Measurements from ENCODE around the gene CLDND2.

CLDND2 gene

DNA sequence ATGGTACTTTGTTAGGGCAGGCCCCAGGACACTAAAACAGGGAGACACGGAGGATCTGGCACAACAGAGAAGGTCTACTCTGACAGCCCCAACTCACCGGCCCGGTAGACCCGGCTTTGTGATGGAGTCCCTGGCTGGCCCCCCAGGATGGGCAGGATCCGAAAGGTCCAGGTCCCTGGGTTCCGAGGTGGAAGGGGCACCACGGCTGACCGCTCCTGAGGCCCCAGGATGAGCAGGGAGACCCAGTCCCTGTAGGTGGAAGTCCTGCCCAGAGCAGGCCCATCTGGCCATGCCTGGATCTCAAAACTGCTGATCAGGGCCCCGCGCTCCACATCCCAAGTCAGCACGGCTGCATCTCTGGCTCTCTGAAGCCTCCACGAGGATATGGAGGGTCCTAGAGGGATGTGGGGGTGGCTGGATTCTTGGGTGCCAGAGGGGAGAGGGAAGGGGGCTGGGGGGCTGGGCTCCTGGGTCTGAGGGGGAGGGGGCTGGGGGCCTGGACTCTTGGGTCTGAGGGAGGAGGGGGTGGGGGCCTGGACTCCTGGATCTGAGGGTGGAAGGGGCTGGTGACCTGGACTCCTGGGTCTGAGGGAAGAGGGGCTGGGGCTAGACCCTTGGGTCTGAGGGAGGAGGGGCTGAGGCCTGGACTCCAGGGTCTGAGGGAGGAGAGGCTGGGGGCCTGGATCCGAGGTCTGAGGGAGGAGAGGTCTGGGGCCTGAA is 31.5 kb downstream of the CLDND2 start:
- no peak for DNase-seq (ENCODE audit: extremely low read depth in 1 of 2, low read depth in 1 of 2)

DNA sequence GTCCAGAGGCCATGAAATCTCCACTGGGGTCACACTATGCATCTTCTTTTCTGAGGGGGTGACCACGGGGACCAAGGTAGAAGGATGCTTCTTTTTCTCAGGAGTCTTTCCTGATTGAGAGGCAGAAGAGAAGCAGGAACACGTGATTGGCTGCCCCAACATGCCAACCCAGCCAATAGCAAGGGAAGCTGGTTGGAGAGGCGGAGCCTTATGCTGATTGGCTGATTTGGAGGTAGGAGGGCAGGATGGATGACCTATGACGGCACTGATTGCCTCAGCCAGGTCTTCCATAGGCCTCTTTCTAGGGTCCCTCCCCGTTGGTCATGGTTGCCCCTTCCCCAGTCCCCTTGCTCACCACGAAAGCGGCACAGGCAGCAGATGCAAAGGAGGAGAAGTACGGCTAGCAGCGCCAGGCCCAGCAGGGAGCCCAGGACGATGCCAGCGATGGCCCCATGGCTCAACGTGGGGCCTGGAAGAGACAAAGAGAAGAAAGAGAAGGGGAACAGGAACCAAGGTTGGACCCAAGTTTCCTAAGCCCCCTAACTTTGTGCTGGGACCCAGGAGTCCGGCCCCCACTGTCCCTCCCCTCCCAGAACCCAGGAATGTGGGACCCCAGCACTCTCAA is 34.9 kb downstream of the CLDND2 start:
- DNase-seq (ENCODE audit: extremely low read depth in 1 of 2, low read depth in 1 of 2) = no peak

DNA sequence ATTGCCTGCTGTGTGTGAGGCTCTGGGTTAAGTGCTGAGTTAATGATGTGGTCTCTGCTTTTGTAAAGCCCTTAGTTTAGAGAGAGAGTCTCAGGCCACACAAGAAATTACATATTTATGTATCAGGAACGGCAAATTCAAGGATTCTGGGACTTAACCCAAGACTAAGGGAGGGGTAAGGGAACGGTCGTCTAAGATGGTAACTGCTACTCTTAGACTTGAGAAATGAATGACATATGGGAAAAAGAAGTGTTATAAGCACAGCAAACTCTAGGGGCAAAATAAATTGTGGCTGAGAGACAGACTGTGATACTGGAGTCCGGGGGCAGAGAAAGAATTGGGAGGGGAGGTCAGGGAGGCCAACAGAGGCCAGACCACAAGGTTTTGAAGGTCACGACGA is 37.1 kb downstream of the CLDND2 start:
- no peak for DNase-seq (ENCODE audit: extremely low read depth in 1 of 2, low read depth in 1 of 2)

DNA sequence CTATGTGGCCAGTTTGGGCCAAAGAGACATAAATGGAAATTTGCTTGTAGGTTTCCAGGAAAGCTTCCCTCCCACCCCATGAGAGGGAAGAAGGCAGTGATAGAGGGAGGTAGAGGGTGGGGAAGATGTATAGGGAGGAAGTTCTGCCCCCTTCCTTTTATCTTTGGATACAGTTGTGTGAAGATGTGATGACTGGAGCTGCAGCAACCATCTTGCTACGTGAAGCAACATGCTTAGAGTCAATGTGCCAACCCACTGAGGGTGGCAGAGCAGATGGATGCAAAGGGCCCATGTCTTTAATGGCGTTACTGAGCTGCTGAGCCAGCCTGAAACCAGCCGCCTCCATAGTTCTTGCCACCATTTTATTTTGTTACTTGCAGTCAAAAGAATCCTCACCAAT is 37.6 kb downstream of the CLDND2 start:
- no peak for DNase-seq (ENCODE audit: extremely low read depth in 1 of 2, low read depth in 1 of 2)

DNA sequence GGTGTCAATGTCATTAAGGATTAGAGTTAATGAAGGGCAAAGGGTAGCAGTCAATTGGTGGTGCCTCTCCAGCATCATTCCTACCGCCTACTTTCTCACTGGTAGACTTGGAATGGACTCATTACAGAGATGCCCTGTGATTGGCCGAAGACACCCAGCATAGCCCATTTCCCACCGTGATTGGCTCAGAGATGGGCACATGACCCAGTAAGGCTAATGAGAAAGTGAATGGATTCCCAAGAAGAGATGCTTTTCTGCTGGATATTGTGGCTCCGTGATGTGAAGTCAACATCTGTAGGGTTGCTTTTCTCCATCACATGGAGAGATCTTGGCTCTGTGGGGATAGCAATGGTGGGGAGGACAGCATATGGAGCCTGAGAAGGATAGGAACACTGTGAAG is 38.4 kb downstream of the CLDND2 start:
- no peak for DNase-seq (ENCODE audit: extremely low read depth in 1 of 2, low read depth in 1 of 2)

DNA sequence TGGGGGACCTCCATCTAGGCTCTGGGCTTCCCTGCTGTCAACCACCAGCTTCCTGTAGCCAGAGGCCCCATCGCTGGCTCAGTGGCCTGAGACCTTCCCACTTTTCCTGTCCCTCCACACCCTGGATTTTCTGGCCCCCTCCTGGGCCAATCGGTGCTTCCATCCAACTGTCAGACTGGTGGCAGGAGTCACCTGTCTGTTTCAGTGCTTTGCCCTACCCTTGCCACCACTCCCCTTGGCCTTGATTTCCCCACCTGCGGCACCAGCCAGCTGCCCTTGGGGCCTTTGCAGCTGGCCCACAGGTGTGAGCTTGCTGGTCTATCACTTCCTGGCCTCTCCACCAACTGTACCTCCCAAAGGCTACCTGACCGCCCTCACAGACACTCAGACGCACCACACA is 39.4 kb downstream of the CLDND2 start:
- DNase-seq (ENCODE audit: extremely low read depth in 1 of 2, low read depth in 1 of 2) = no peak

DNA sequence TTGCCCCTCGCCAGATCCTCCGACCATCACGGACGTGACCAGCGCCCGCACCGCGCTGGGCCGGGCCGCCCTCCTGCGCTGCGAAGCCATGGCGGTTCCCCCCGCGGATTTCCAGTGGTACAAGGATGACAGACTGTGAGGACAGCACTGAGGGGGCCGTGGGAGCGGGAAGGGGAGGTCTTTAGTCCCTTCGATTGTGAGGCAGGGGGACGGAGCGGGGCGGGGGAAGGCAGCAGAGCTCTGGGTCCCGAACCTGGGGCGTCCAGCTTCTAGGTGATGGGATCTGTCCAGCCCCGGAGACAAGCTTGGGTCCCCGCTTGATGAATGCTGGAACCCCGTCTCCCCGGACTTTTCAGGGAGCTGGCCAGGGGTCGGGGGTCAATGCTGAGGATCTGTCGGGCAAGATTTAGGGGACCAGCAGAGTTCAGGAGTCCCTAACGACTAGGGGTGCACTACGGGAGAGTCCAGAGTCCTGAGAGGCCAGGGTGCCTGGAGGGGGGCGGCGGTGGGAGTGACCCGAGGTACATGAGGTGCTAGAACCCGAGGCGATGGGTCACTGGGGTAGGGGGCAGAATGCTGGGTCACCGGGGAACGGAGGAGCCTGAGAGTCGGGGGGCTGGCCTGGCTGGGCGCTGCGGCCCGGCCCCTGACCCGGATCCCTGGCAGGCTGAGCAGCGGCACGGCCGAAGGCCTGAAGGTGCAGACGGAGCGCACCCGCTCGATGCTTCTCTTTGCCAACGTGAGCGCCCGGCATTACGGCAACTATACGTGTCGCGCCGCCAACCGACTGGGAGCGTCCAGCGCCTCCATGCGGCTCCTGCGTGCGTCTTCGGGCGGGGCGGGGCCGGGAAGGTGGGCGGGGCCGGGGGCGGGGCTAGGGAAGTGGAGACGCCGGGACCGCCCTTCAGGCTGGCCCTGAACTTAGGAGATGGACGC is 41.5 kb downstream of the CLDND2 start:
- DNase-seq (ENCODE audit: extremely low read depth in 1 of 2, low read depth in 1 of 2) = no peak

DNA sequence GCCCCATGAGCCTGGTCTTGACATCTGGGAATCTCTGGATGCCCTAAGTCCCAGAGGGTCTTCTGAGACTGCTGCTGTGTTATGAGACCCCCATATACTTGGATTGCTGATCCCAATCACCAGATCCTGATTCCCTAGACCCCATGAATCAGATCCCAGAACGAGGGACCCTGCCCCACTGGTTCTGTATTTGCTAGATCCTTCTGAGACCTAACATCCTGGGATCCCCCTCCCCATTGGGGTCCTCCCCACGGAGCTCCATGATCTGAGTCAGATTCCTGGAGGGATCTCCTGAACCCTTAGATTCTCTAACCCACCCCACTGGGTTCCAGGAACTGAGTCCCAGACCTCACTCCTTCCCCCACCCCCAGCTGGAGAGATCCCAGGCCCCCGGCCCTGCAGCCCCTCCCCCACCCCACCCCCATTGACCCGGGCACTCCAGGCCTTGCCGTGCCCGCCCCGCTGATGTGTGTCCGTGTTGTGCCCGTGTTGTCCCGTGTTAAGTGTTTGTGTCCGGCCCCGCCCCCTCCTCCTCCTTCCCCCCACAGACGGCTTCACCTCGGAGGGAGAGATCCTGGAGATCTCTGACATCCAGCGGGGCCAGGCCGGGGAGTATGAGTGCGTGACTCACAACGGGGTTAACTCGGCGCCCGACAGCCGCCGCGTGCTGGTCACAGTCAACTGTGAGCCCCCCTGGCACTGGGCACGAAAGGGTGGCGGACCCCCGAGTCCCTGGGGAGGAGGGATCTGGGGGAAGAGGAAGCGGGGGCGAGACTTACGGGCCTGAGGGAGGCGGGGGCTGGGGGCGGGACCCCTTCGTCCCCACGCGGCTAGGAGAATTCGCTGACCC is 42.4 kb downstream of the CLDND2 start:
- no peak for DNase-seq (ENCODE audit: extremely low read depth in 1 of 2, low read depth in 1 of 2)

DNA sequence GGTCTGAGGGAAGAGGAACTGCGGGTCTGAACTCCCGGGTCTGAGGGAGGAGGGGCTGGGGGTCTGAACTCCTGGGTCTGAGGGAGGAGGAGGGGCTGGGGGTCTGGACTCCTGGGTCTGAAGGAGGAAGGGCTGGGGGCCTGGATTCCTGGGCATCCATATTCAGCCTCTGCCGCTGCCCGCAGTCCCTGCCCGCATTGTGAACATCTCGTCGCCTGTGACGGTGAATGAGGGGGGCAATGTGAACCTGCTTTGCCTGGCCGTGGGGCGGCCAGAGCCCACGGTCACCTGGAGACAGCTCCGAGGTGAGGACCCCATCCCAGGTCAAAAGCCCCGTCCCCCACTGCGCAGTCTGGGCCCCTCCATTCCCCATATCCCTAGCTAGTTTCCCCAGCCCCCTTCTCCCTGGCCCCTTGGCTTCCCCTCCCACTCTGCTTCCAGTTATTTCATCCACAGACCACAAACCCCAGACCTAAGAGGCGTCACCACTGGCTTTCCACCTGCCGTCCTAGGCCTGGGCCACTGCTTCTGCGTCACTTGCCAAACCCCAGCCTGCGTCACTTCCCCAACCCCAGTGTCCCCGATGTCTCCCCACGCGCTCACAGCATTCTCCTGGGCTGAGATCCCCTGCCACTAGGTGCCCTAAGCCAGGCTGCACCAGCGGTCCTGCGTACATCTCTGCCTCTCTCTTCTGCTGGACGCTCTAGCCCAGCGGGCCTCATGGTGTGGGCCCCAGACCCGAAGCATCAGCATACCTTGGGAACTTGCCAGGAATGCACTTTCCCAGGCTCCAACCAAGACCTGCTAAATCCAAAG is 43.4 kb downstream of the CLDND2 start:
- DNase-seq (ENCODE audit: extremely low read depth in 1 of 2, low read depth in 1 of 2) = no peak

DNA sequence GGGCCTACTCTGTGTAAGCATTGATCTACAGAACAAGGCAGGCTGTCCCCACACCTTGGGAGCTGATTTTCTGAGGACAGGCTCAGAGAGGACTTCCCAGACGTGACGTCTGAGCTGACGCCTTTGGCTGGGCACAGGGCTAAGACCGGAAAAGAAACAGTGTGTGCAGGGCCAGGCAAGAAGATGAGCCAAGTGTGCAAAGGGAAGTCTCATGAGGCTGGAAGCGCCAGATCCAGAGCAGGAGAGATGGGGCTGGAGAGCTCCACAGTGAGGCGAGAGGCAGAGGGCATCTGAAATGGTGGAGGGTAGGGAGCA is 44.7 kb downstream of the CLDND2 start:
- DNase-seq (ENCODE audit: extremely low read depth in 1 of 2, low read depth in 1 of 2) = no peak

DNA sequence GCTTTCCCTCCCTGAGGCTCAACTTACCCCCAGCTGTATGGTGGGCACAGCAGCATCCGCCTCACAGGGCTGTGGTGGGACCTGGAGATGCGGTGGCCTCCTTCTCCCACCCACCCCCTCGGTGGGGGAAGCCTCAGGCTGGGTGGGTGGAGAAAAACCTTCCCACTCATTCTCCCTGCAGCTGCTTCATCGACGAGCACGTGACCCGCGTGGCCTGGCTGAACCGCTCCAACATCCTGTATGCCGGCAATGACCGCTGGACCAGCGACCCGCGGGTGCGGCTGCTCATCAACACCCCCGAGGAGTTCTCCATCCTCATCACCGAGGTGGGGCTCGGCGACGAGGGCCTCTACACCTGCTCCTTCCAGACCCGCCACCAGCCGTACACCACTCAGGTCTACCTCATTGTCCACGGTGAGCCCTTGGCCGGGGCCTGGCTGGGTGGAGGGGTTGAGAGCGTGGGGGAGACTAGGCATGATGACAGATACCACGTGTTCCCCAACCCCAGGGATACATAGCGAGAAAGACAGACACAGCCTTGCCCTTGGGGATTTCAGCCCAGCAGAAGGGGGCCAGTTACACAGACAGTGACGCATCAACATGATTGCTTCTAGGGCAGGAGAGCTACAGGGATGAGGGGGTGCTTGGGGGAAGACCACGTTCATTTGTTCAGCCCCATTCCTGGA is 45.2 kb downstream of the CLDND2 start:
- DNase-seq (ENCODE audit: extremely low read depth in 1 of 2, low read depth in 1 of 2) = no peak

DNA sequence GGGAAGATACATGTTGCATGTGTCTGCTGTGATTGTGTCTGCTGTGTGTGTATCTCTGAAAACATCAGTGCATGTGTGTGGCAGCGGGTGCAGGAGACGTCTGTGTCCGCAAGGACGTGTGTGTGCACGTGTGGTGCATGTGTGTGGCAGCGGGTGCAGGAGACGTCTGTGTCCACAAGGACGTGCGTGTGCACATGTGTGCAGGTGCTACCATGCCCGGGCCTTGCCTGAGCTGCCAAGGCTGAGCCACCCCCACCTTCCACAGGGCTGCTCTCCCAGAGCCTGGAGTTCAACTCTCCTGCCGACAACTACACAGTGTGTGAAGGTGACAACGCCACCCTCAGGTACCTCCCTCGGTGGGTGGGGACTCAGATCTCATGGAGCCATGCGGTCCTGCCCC is 47.0 kb downstream of the CLDND2 start:
- DNase-seq (ENCODE audit: extremely low read depth in 1 of 2, low read depth in 1 of 2) = no peak

DNA sequence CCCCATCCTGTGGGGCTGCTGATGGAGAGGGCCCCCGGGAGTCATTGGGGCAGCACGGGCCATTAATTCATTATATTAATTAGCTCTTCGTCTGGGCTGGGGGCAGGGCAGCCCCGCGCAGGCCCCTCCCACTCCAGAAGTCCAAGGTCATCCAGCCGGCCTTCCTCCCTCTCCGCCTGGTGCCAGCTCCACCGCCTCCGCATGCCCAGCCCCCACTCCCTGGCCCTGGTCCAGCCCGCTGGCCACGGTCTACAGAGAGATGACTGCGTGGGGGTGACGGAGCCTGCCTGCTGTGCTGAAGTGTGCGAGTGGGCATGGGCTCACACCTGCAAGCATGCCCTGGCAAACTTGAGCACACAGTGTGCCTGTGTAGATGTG is 48.5 kb downstream of the CLDND2 start:
- no peak for DNase-seq (ENCODE audit: extremely low read depth in 1 of 2, low read depth in 1 of 2)

DNA sequence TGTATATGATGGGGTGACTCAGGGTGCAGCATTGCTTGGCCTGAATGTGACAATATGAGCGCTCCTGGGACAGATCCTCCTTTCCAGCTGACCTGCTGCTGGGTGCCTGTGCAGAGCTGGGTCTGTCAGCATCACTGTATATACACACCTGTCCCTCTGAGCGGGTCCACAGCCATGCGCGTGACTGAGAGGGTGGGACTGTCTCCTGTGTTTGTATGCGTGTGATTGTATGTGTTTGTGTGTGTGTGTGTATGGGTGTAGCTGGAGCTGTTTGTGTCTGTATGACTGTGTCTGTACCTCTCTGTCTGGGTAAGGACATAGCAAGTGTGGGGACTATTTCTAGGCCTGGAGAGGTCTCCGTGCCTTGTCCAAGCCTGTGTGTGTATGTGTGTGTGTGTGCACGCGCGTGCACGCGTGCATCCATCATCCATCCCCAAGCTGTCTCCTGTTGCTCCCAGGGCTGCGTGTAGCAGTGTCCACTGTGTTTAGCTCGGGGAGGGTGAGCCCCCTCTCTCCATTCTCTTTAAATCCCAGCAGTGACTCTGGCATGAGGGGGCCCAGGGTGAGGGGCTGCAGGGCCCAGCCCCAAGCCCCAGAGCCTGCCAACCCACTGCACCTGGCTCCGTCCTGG is 49.0 kb downstream of the CLDND2 start:
- DNase-seq (ENCODE audit: extremely low read depth in 1 of 2, low read depth in 1 of 2) = no peak

DNA sequence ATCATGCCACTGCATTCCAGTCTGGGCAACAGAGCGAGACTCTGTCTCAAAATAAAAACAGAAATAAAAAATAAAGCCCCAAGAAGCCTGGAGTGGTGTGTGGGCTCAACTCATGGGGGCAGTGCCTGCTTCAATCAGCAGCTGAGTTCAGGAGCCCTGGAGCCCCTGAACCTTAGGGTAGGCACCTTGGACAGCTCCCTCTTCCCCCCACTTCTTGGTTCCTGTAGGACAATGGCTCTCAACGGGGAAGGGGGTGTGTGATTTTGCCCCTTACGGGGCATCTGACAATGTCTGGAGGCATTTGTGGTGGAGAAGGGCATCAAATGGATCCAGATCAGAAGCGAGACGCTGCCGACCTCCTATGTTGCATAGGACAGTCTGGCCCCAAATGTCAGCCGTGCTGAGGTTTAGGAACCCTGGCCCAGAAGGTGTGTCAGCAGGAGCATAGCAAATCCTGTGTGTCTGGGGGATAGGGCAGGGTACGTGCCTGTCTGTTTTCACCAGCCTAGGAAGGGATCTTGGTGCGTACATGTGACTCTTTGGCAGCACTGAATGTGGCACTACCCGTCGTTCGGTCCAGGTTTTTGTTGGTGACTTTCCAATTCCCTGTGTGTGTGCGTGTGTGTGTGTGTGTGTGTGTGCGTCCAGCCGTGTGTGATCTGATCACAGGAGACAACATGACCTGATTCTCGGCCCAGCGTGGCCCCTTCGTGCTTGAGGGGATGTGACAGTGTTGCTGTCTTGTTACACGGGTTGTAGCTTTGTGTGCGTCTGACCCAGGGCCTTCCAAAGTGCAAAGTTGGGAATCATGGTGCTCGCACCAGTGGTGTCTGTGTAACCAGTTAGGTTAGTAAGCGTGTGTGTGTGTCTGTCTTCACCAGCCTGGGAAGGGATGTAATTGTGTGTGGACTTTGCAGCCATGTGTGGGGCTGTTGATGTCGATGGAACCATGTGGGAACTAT is 49.8 kb downstream of the CLDND2 start:
- DNase-seq (ENCODE audit: extremely low read depth in 1 of 2, low read depth in 1 of 2) = no peak

DNA sequence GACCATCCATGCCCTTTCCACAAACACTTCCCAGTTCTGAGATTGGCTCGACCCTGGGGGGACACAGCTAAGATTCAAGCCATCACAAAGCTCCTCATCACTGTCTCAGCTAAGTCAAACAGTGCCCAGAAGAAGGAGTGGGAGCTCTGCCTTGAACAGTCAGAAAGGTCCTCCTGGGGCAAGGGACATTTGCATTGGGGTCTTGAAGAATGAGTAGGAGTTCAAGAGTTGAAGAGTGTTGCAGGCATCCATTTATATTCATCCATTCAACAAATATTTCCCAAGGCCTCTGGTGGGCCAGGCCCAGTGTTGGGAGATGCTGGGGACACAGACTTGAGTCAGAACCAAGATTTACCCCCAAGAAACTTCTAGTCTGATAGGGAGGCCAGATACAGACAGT is 50.8 kb downstream of the CLDND2 start:
- no peak for DNase-seq (ENCODE audit: extremely low read depth in 1 of 2, low read depth in 1 of 2)

DNA sequence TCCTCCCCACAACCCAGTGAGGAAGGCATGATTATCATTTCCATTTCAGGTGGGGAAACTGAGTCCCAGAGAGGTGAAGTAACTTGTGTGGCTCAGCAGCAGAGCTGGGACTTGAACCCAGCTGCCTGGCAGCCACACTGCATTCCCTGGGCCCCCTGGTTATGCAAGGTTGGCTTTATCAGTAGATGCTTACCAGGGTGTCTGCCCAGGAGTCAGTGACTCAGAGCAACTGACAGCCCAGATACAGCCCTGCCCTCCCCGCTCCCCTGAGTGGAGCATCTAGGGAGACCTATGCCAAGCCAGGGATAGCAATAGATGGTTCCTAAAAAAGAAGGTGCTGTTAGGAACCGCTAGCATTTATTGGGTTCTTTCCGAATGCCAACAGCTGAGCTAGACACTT is 51.4 kb downstream of the CLDND2 start:
- DNase-seq (ENCODE audit: extremely low read depth in 1 of 2, low read depth in 1 of 2) = no peak

Measured in activated CD8-positive, alpha-beta memory T cell treated with anti-CD3 and anti-CD28 coated beads for 1 hour (primary cell).